Lower leg skin (tissue), 3 donors: ENCODE measurements around the gene EEF1AKMT1.

Experiments used
- CTCF ChIP-seq, 3 donors: fragments of 450-650 bp; IDR thresholded peaks; one replicate each; pipeline ENCODE4 v1.5.1; 2016; ENCODE audit warnings: antibody characterized with exemption in 3 of 3, mild to moderate bottlenecking in 3 of 3, moderate library complexity in 2 of 3
- POLR2A ChIP-seq, 2 donors: fragments of 450-650 bp; IDR thresholded peaks; one replicate each; pipeline ENCODE4 v1.6.1; 2016 to 2017; ENCODE audit warnings: antibody characterized with exemption in 2 of 2, mild to moderate bottlenecking in 1 of 2, moderate library complexity in 1 of 2

DNA sequence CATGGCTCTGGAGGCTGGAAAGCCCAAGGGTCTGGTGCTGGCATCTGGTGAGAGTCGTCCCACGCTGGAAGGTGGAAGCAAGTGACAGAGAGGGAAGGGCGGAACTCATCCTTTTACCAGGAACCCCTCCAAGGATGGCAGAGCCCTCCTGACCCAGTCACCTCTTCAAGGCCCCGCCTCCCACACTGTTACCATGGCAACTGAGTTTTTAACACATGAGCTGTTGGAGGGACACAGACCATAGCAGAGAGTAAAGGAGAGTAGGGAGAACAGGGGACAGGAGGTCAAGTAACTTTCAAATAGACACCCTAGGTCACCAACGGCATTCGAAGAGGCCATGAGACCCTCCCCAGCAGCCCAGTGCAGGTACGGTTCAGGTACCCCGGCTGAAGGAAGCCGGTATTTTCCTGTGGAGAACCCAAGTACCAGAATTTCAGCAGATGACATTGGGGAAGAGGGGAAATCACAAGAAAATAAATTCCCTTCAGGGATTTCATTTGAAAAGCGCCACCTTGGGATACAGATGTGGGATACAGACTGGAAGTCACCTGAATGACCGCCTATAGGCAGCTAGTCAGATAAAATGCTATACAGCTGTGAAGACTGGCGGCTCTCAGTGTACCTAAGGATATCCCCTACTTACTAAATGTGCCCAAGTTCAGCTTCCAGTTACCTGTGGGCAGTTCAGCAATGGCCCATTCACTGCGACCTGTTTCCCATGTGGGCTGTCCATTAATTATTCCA lies 62.3 kb downstream of the EEF1AKMT1 start:
- TF ChIP-seq CTCF (IDR thresholded peaks at IDR 0.05) (no peak), POLR2A (IDR thresholded peaks at IDR 0.05) (no peak)
